GM19463 (cell line): ENCODE measurements around the gene GNAT2.
A peak's percentile ranks its signal among the peaks of the same experiment; 100 is the strongest.
"Not testable (repeated sequence)": the region's sequence is repeated elsewhere in the genome, so short reads cannot be mapped to it uniquely, and the experiment has no call there.

Experiments
- ATAC-seq: cut with Tn5 transposase; IDR thresholded peaks from one replicate; pipeline ENCODE4 v1.9.1; 2021; ENCODE audit warnings: mild to moderate bottlenecking, moderate library complexity; ENCODE audit not compliant: unreplicated experiment

GNAT2 gene

GRCh38 chr1:109619576-109620400 is at the start of gene GNAT2, which contains the start of gene AMPD2:
Gene GNAT2, minus strand, starts transcription at chr1:109619616. Its CDS starts 6,746 bp downstream, at chr1:109612870.
Gene AMPD2, plus strand, starts transcription at chr1:109619837. Its CDS starts 1,339 bp downstream, at chr1:109621176.
- ATAC-seq, result peak; percentile 55

GRCh38 chr1:109668123-109668775 is 48.8 kb upstream of the GNAT2 start:
- no peak for ATAC-seq

GRCh38 chr1:109667452-109668122 is 48.2 kb upstream of the GNAT2 start, which contains the start of gene GSTM2:
Gene GSTM2, plus strand, starts transcription at chr1:109668057. Its CDS starts 59 bp downstream, at chr1:109668116.
- ATAC-seq, result peak; percentile 99

- no peak for ATAC-seq
Measured at GRCh38 chr1:109664671-109665070, 45.3 kb upstream of the GNAT2 start.

GRCh38 chr1:109661391-109661790 is 42.0 kb upstream of the GNAT2 start:
- no peak for ATAC-seq

- ATAC-seq, result not testable (repeated sequence)
Measured at GRCh38 chr1:109660691-109661026, 41.2 kb upstream of the GNAT2 start.

GRCh38 chr1:109659997-109660690 is 40.7 kb upstream of the GNAT2 start:
- ATAC-seq, result no peak

- ATAC-seq, result no peak
Measured at GRCh38 chr1:109659145-109659544, 39.7 kb upstream of the GNAT2 start.

GRCh38 chr1:109658533-109659042 is 39.2 kb upstream of the GNAT2 start:
- ATAC-seq, result no peak

- no peak for ATAC-seq
Measured at GRCh38 chr1:109657970-109658369, 38.6 kb upstream of the GNAT2 start.

- no peak for ATAC-seq
Measured at GRCh38 chr1:109657395-109657794, 38.0 kb upstream of the GNAT2 start.

- ATAC-seq, result peak; percentile 91
Measured at GRCh38 chr1:109655615-109656519, 36.5 kb upstream of the GNAT2 start, which contains the start of gene GSTM4. Gene GSTM4, plus strand, starts transcription at chr1:109656099. Its CDS starts 291 bp downstream, at chr1:109656390.

- no peak for ATAC-seq
Measured at GRCh38 chr1:109654519-109654918, 35.1 kb upstream of the GNAT2 start.

- ATAC-seq, result no peak
Measured at GRCh38 chr1:109653306-109653705, 33.9 kb upstream of the GNAT2 start.

GRCh38 chr1:109652402-109652801 is 33.0 kb upstream of the GNAT2 start:
- no peak for ATAC-seq

GRCh38 chr1:109650609-109651008 is 31.2 kb upstream of the GNAT2 start:
- no peak for ATAC-seq

GRCh38 chr1:109649491-109649914 is 30.1 kb upstream of the GNAT2 start:
- no peak for ATAC-seq

- no peak for ATAC-seq
Measured at GRCh38 chr1:109644670-109645069, 25.3 kb upstream of the GNAT2 start.

GRCh38 chr1:109643385-109644230 is 24.2 kb upstream of the GNAT2 start:
- peak; percentile 91 for ATAC-seq
